HG02885 (cell line): ENCODE results near the gene FOXP3.

Experiments used
- ATAC-seq: cut with Tn5 transposase; IDR thresholded peaks from one replicate; pipeline ENCODE4 v1.9.1; 2021; ENCODE audit warnings: mild to moderate bottlenecking; ENCODE audit not compliant: unreplicated experiment, poor library complexity

Gene FOXP3

GRCh38 chrX:49276671-49277534 is 12.4 kb upstream of the FOXP3 start:
- no peak for ATAC-seq

- ATAC-seq: no peak
Measured at GRCh38 chrX:49276207-49276606, 11.7 kb upstream of the FOXP3 start.

GRCh38 chrX:49273181-49273727 is 8.7 kb upstream of the FOXP3 start:
- no peak for ATAC-seq

GRCh38 chrX:49272421-49272820 is 7.9 kb upstream of the FOXP3 start:
- no peak for ATAC-seq

GRCh38 chrX:49271341-49271740 is 6.8 kb upstream of the FOXP3 start:
- ATAC-seq: no peak

- ATAC-seq: no peak
Measured at GRCh38 chrX:49270249-49270921, 5.9 kb upstream of the FOXP3 start.

- peak; percentile 25 for ATAC-seq
Measured at GRCh38 chrX:49269767-49270248, 5.3 kb upstream of the FOXP3 start, which contains the start of gene PPP1R3F. TSS of gene PPP1R3F (plus strand) at chrX:49269793. CDS start at chrX:49269870, 77 bp downstream.

- peak; percentile 84 for ATAC-seq
Measured at GRCh38 chrX:49269010-49269766, 4.7 kb upstream of the FOXP3 start.

GRCh38 chrX:49268702-49269009 is 4.1 kb upstream of the FOXP3 start:
- ATAC-seq: no peak

- ATAC-seq: no peak
Measured at GRCh38 chrX:49266523-49267445, 2.3 kb upstream of the FOXP3 start.

- no peak for ATAC-seq
Measured at GRCh38 chrX:49263631-49264030, 879 bp downstream of the FOXP3 start.

- ATAC-seq: no peak
Measured at GRCh38 chrX:49262603-49263002, 1.9 kb downstream of the FOXP3 start.

- ATAC-seq: no peak
Measured at GRCh38 chrX:49260221-49260985, 4.1 kb downstream of the FOXP3 start.

GRCh38 chrX:49258749-49259124 is 5.8 kb downstream of the FOXP3 start:
- no peak for ATAC-seq

GRCh38 chrX:49257846-49258748 is 6.4 kb downstream of the FOXP3 start:
- ATAC-seq: no peak

GRCh38 chrX:49257074-49257790 is 7.3 kb downstream of the FOXP3 start:
- no peak for ATAC-seq

GRCh38 chrX:49256268-49256995 is 8.1 kb downstream of the FOXP3 start:
- no peak for ATAC-seq
